ENCODE results near the gene LEF1.

GRCh38 chr4:108106186-108106585, 62.5 kb downstream of the LEF1 start:
- TF ChIP-seq CTCF (conservative IDR thresholded peaks at IDR 0.05 in 1 of 2, IDR thresholded peaks at IDR 0.05 in 1 of 2; ENCODE audit: extremely low read depth in 1 of 2, insufficient read depth in 1 of 2, low read depth in 1 of 2, low read length in 2 of 2) (no peak), EZH2 (IDR thresholded peaks at IDR 0.05; ENCODE audit: borderline replicate concordance, low read length) (no peak)

All from mammary epithelial cell (primary cell).